Left lung (tissue), 10 donors: ENCODE data around the gene RASA4. TPM values are rescaled to one million over a fixed set of nuclear protein-coding genes. Genes with fewer than 3 reads are reported as not detected.
"Not testable (repeated sequence)": the region's sequence is repeated elsewhere in the genome, so short reads cannot be mapped to it uniquely, and the experiment has no call there.

ENCODE experiments used
- ATAC-seq: fragments of 200-7000 bp; cut with Tn5 transposase; one replicate; pipeline ENCODE4 v1.9.1; 2020; ENCODE audit warnings: moderate library complexity
- DNase-seq, 4 donors: peaks; one replicate each; pipeline ENCODE4 v3.0.0-alpha.2; 2013 to 2020
- H3K27ac ChIP-seq, 2 donors: fragments of 200-600 bp; sonication (generic) in 1 of 2; one replicate each; pipeline versions ENCODE4 v1.5.0 to v1.8.0; 2020 to 2021
- H3K27me3 ChIP-seq, 2 donors: fragments of 200-600 bp; sonication (generic) in 1 of 2; one replicate each; pipeline versions ENCODE4 v1.5.0 to v1.8.0; 2020 to 2021
- H3K36me3 ChIP-seq, 2 donors: fragments of 200-600 bp; sonication (generic) in 1 of 2; one replicate each; pipeline versions ENCODE4 v1.5.0 to v1.8.0; 2020 to 2021
- H3K4me1 ChIP-seq, 2 donors: fragments of 200-600 bp; one replicate each; pipeline ENCODE4 v1.8.0; 2021
- H3K4me3 ChIP-seq, 2 donors: fragments of 200-600 bp; sonication (generic) in 1 of 2; one replicate each; pipeline versions ENCODE4 v1.5.0 to v1.8.0; 2020 to 2021; ENCODE audit warnings: mild to moderate bottlenecking in 1 of 2
- H3K9me3 ChIP-seq, 2 donors: fragments of 200-600 bp; sonication (generic) in 1 of 2; one replicate each; pipeline versions ENCODE4 v1.5.0 to v1.8.0; 2020 to 2021
- CTCF ChIP-seq, 2 donors: fragments of 200-600 bp; sonication (generic) in 1 of 2; IDR thresholded peaks; one replicate each; pipeline versions ENCODE4 v1.5.0 to v1.8.0; 2021; ENCODE audit warnings: antibody characterized with exemption in 2 of 2
- intact Hi-C, 2 donors: fragments of 100-400 bp; cut with DNase I; formaldehyde crosslinking; loops; one replicate each; pipeline versions ENCODE4 v1.11.2 to v1.14.2; 2022
- polyA plus RNA-seq, 6 donors: library from polyadenylated mRNA; unstranded; fragments of 120-200 nt; gene quantifications; one replicate each; pipeline ENCODE4 v1.2.1, GENCODE V29; 2013; ENCODE audit not compliant: insufficient read length in 6 of 6
- total RNA-seq, 2 donors: library from RNA; stranded (reverse); fragmentation: NEBNext Ultra II Directional; extraction: Animal tissue kit (Norgen Biotek cat#: 25700); gene quantifications; one replicate each; pipeline ENCODE4 v1.2.1, GENCODE V29; 2021
- donor health status: DM: no; HTN: yes; CAD: no.
- donor health status: DM: no; HTN: no; CAD: no.

The RASA4 gene
- total and polyA plus RNA-seq, 8 donors: 16.5 to 43.2 (median 29.3) TPM

- H3K4me3 ChIP-seq: peak within 1 kb of the TSS; percentile 60 to 81
- H3K27ac ChIP-seq: peak within 1 kb of the TSS in 1 of 2 donors; percentile 80
- H3K36me3 ChIP-seq, H3K4me1 ChIP-seq, H3K9me3 ChIP-seq, H3K27me3 ChIP-seq, intact Hi-C loops: not testable (repeated sequence)
- peak; percentile 38 to 79 for TF ChIP-seq CTCF (IDR thresholded peaks at IDR 0.05)
- DNase-seq (peak; percentile 80 to 100 (median 96)), ATAC-seq (peak; percentile 97)
Measured at GRCh38 chr7:102572261-102573239, 44.0 kb downstream of the RASA4 start, which contains the start of gene POLR2J3. Gene POLR2J3 (minus strand): TSS chr7:102572583. CDS start chr7:102572521, 62 bp downstream.

DNA sequence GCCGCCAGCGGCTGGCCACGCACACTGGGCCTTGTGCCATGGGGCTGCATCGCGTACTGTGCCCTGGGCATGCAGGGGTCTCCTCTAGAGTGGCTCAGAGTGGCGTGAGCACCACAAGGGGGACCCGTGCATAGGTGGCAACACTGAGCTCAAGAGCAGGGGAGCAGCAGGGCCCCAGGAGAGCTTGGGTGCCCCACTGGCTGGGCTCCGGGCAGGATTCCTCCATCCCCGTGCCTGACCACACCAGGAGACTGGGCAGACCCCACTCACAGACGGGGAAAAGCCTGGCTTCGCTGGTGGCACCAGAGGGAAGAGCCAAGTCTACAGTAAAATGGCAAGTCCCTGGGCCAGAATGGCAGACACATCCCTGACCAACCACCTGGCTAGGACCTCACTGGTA lies 47.9 kb downstream of the RASA4 start:
- H3K27ac ChIP-seq, H3K9me3 ChIP-seq, H3K4me3 ChIP-seq, H3K27me3 ChIP-seq, intact Hi-C loops, ATAC-seq, H3K4me1 ChIP-seq, H3K36me3 ChIP-seq: not testable (repeated sequence)
- peak in 1 of 4 donors; percentile 67 for DNase-seq

DNA sequence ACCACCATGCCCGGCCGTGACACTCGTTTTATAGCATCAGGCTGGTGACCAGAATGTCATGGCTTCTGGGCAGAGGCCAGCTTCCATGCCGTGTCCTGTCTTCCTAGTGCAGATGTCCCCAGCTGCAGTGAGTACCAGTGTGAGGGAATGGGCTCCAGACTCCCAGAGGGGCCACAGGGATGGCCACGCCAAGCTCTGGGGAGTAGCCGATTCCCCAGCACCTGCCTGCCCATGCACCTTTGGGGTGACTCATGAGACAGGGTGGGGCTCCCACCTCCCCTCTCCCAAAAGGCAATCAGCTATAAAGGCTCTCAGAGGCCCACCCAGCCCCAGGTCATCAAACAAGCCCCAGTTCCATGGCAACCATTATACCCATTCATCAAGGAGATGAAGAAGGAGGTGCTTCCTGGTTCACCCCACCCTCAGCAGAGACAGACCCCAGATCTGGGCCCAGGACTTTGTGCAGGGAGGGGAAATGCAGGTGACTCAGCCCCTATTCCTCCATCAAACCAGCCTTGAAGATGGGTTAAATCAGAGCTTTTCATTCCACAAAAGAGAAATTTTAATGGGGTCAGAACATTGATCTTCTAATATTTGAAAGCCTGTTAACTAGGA lies 65.6 kb downstream of the RASA4 start, which contains the start of gene SPDYE2:
Gene SPDYE2 (plus strand): TSS at position 419 of the 615 bp plus-strand sequence. CDS start 2,030 bp downstream, outside the sequence.
- H3K9me3 ChIP-seq, H3K27me3 ChIP-seq, ATAC-seq, H3K4me3 ChIP-seq, H3K36me3 ChIP-seq, H3K4me1 ChIP-seq, DNase-seq, intact Hi-C loops, H3K27ac ChIP-seq: not testable (repeated sequence)

- H3K27ac ChIP-seq, intact Hi-C loops, H3K9me3 ChIP-seq, H3K4me3 ChIP-seq, ATAC-seq, DNase-seq, H3K36me3 ChIP-seq, H3K4me1 ChIP-seq, H3K27me3 ChIP-seq: not testable (repeated sequence)
Measured at GRCh38 chr7:102546353-102546752, 70.2 kb downstream of the RASA4 start.

DNA sequence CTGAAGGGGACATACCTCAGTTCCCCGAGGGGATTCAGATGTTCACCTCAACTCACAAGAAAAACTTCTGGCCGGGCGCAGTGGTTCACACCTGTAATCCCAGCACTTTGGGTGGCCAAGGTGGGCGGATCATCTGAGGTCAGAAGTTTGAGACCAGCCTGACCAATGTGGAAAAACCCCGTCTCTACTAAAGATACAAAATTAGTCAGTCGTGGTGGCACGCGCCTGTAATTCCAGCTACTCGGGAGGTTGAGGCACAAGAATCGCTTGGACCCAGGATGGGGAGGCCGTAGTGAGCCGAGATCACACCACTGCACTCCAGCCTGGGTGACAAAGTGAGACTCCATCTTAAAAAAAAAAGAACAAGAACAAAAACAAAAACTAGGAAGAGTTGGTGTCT lies 71.3 kb downstream of the RASA4 start:
- DNase-seq, intact Hi-C loops, H3K27me3 ChIP-seq: not testable (repeated sequence)

GRCh38 chr7:102544372-102544771 lies 72.2 kb downstream of the RASA4 start:
- DNase-seq, H3K27me3 ChIP-seq, H3K36me3 ChIP-seq, H3K4me1 ChIP-seq, H3K27ac ChIP-seq, H3K4me3 ChIP-seq, ATAC-seq, H3K9me3 ChIP-seq, intact Hi-C loops: not testable (repeated sequence)

More for the DNA sequence above, 71.3 kb downstream of the RASA4 start:
- H3K9me3 ChIP-seq, H3K4me3 ChIP-seq, ATAC-seq, H3K4me1 ChIP-seq, H3K36me3 ChIP-seq, H3K27ac ChIP-seq: not testable (repeated sequence)

DNA sequence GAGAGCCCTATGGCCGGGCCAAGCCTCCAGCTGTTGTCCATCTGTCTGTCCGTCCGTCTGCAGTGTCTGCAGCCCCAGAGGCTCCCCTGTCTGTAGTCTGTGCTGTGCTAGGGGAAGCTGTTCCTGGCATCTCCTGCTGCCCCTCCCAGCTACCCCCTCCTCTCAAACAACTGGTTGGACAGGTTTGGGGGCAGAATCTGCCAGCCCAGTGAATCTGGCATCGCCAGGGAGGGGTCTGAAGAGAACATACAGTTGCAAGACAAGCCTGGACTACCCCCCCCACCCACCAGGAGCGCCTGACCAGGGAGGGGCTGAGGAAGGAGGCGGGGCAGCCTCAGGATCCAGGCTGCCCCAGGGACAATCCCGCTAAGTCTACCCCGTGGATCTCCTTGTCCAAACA lies 73.0 kb downstream of the RASA4 start, which contains the start of gene UPK3BL2:
Gene UPK3BL2 (minus strand): TSS at position 101 of the 400 bp plus-strand sequence. CDS start 60 bp downstream, at position 41.
- ATAC-seq: peak; percentile 38

DNA sequence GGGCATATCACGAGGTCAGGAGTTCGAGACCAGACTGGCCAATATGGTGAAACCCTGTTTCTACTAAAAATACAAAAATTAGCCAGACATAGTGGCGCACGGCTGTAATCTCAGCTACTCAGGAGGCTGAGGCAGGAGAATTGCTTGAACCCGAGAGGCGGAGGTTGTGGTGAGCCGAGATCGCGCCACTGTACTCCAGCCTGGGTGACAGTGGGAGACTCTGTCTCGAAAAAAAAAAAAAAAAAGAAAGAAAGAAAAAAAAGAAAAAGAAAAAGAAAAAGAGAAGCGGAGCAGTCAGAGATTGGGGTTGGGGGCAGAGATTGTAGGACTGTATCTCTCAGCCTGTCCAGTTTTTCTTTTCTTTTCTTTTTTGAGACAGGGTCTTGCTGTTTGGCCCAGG lies 73.8 kb downstream of the RASA4 start:
- H3K4me1 ChIP-seq, H3K9me3 ChIP-seq, intact Hi-C loops, H3K36me3 ChIP-seq, ATAC-seq, H3K27me3 ChIP-seq, H3K4me3 ChIP-seq, H3K27ac ChIP-seq: not testable (repeated sequence)
- peak in 1 of 4 donors; percentile 68 for DNase-seq

More for the DNA sequence above, 73.0 kb downstream of the RASA4 start, which contains the start of gene UPK3BL2:
- H3K27me3 ChIP-seq, H3K36me3 ChIP-seq, H3K4me1 ChIP-seq, H3K4me3 ChIP-seq, H3K9me3 ChIP-seq, DNase-seq, intact Hi-C loops, H3K27ac ChIP-seq: not testable (repeated sequence)

DNA sequence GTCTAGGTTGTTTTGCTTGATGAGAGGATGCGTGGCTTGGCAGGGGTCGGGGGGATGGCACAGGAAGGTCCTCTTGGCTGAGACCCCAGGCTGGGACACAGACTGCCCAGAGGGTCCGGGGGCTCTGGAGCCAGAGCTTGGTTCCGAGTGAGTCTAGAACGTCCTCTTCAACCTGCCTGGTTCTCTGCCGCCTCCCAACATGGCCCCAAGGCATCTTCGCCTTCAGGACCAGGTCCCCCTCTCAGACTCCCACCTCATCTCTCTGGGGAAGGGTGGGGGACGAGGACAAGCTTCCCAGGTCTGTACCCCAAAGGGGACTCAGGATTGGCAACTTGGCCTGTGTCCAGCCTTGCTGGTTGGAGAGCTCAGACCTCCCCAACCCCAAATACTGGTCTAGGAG lies 74.5 kb downstream of the RASA4 start:
- H3K9me3 ChIP-seq, intact Hi-C loops, ATAC-seq: not testable (repeated sequence)

DNA sequence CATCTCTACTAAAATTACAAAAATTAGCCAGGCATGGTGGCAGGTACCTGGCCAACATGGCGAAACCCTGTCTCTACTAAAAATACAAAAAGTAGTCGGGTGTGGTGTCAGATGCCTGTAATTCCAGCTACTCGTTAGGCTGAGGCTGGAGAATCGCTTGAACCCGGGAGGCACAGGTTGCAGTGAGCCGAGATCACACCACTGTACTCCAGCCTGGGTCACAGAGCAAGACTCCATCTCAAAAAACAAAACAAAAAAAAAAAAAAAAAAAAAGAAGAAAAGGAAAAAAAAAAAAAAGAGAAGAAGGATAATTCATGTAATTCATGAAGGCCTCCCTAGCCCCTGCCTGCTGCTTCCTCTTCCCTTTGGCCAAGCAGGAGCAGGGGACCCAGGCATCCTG lies 76.0 kb downstream of the RASA4 start:
- ATAC-seq, H3K27ac ChIP-seq: not testable (repeated sequence)

More for the DNA sequence above, 74.5 kb downstream of the RASA4 start:
- not testable (repeated sequence) for H3K27me3 ChIP-seq, H3K27ac ChIP-seq, H3K4me1 ChIP-seq, H3K36me3 ChIP-seq, H3K4me3 ChIP-seq
- peak in 1 of 4 donors; percentile 68 for DNase-seq

GRCh38 chr7:102535062-102535615 lies 81.4 kb downstream of the RASA4 start:
- ATAC-seq: not testable (repeated sequence)
- DNase-seq: peak in 1 of 4 donors; percentile 16

More for the DNA sequence above, 76.0 kb downstream of the RASA4 start:
- peak in 1 of 4 donors; percentile 42 for DNase-seq
- H3K27me3 ChIP-seq, H3K36me3 ChIP-seq, H3K4me3 ChIP-seq, H3K9me3 ChIP-seq, H3K4me1 ChIP-seq, intact Hi-C loops: not testable (repeated sequence)

More at GRCh38 chr7:102535062-102535615, 81.4 kb downstream of the RASA4 start:
- H3K36me3 ChIP-seq, H3K27ac ChIP-seq, H3K27me3 ChIP-seq, H3K4me1 ChIP-seq, intact Hi-C loops, H3K4me3 ChIP-seq, H3K9me3 ChIP-seq: not testable (repeated sequence)
